ENCODE data around the gene TMEM45A.

Gene TMEM45A

DNA sequence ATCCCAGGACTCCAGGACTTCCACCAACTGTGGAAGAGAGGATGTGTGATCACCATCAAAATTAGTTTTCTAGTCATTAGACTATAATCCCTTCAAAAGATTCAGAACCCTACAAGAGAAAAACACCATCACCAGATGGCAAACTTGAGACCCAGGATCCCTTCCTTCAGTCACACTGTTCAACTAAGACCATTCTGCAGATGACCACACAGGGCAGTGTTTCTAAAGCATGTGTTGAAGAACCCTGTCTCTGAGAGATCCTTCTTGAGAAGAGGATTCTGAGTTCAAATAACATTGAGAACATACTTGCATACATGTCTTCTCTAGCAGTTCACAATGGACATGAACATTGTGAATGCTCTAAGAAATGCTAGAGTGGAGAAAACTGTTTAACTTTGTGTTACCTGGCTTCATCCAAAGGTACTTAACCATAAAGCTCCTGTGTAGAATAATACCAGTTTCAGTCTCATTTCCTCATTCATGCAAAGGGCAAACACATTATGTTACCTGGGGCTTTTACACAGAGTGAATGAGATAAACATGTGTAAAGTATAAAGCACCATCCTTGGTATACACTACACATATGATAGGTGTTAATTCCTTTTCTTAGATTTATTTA is 114.6 kb downstream of the TMEM45A start:
- in situ Hi-C loops (cut with MboI; ENCODE audit: low sequenced_read_pairs): no loop called here

DNA sequence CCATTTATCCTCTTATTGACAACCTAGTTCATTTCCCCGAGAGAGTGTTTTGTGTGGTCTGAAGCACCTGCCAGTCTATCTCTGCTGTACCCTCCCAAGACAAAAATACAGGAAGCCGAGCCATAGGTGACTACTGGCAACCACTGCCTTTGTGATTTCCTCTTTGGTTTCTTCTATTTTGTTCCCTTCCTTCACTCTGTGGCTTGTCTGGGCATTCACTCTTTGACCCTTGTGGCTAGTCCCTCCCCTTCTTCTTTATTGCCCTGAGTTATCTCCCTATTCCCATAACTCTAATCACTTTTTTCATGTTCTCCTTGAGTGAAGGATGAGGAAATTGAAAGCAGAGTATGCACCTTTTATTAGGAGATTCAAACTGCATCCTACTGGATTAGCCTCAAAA is 116.9 kb downstream of the TMEM45A start, which contains the start of gene ADGRG7:
ADGRG7 (plus strand) TSS at position 297 of the 400 bp plus-strand sequence. CDS start 256 bp downstream, outside the sequence.
- in situ Hi-C loops (cut with MboI; ENCODE audit: low sequenced_read_pairs): no loop called here

DNA sequence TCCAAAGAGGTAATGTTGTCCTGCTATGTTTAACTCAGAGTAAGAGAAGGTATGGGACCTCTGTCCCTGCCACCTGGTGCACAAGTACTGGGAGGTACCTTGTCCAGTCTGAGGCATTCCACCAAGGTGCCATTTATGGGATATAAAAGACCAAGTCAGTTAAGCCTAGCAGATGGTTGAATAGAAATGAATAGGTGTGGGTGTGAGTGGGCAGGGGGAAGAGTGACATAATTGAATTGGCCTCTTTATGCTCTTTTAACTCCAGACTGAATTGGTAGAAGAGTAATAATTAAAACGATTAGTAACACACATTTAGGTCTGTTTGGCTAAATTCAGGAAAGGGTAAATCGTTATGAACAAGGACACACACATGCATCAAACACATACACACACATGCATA is 117.5 kb downstream of the TMEM45A start:
- in situ Hi-C loops (cut with MboI; ENCODE audit: low sequenced_read_pairs): no loop called here

DNA sequence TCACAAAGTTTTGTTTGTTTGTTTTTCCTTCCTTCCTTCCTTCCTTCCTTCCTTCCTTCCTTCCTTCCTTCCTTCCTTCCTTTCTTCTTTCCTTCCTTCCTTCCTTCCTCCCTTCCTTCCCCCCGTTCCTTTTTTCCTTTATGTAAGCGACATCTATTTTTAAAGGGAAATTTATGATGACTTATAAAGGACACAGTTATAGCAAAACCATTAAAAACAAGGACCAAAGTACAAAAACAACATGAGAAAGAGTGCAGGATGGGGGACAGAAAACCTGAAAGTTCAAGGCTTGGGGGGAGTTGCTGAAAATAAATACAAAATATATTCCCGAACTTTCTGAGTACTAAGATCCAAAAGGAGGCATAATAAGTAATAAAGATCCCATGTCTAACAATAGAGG is 118.8 kb downstream of the TMEM45A start:
- in situ Hi-C loops (cut with MboI; ENCODE audit: low sequenced_read_pairs): no loop called here

DNA sequence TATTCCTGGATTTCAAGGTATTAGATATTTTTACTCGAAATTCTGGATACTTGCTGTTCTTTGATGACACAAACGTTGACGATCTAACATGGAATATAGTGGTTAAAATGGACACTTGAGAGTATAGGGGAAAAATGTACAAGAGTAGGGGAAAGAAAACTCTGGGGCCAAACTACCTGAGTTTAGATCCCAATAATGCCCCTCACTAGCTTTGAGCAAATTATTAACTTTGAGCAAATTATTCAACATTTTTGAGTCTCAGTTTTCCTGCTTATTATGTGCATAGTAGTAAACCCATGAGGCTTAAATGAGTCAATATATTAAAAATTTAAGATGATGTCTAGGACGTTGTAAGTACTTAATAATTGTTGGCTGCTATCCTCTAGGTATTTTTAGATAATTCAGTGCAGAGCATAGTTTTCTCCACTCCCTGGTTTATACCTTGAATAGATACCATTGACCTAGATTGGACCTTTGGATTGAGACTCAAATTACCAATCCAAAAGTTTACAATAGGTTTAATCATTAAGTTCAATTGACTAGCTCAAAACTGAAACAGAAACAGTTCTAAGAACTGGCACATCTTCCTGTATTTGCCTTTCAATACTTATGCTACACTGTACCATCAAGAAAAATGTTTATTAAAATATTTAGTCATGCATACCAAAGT is 121.4 kb downstream of the TMEM45A start:
- in situ Hi-C loops (cut with MboI; ENCODE audit: low sequenced_read_pairs): no loop called here

DNA sequence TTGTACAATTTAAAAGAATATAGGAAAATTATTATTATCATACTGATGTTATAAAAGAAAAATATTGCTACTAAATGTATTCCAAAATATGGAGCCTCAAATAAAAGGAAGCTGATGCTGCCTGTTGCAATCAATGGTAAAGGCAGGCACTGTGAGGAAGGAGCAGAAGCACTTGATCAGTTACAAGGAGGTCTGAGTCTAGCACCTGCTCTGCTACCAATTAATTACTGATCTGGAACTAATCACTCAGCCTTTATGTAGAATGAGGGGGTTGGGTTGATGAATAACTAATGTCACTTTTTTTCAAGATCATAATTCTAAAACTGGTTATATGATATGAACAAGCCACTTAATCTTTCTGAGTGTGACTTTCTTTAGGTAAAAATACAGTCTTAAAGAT is 122.5 kb downstream of the TMEM45A start:
- in situ Hi-C loops (cut with MboI; ENCODE audit: low sequenced_read_pairs): no loop called here

DNA sequence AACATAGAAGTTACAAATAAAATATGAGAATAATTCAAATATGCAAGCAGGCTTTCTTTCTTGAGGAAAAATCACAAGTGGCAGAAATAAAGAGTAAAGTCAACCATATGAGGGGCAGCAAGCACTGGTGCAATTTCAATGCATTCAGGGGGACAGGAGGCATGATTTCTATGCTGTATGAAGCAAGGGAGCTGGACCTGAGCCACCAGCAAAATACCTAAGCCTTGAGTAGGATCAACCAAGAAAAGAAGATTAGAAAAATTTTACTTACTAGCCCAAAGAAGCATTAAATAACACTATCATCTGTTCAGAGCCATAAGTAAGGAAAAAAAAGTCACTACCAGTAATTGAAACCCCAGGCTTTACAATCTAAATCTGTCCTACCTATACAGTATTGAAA is 123.3 kb downstream of the TMEM45A start:
- in situ Hi-C loops (cut with MboI; ENCODE audit: low sequenced_read_pairs): no loop called here

DNA sequence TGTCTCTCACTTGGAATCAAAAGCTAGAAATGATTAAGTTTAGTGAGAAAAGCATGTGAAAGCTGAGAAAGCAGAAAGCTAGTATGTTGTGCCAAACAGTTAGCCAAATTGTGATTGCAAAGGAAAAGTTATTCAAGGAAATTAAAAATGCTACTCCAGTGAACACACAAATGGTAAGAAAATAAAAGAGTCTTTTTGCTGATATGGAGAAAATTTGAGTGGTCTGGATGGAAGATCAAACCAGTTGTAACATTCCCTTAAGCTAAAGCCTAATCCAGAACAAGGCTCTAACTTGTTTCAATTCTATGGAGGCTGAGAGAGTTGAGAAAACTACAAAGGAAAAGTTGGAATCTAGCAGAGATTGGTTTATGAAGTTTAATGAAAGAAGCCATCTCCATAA is 128.8 kb downstream of the TMEM45A start:
- in situ Hi-C loops (cut with MboI; ENCODE audit: low sequenced_read_pairs): no loop called here

Data from HL-60/S4 treated with retinoic acid at 250 ng/mL for 4 days and 3 days (cell line).